T-cell (primary cell): Measurements from ENCODE around the gene MGAT5. TPM values are rescaled to one million over a fixed set of nuclear protein-coding genes. Genes with fewer than 3 reads are reported as not detected.

ENCODE experiments used
- ATAC-seq, 4 experiments: fragments of 200-7000 bp in 3 of 4; fragments of 150-1000 bp in 1 of 4; cut with Tn5 transposase; replicated peaks in 1 of 4; 1 replicate in 3 of 4; 2 replicates in 1 of 4; pipeline ENCODE4 v1.10.0; 2021; ENCODE audit warnings: moderate library complexity in 3 of 4, mild to moderate bottlenecking in 2 of 4, moderate number of reproducible peaks in 1 of 4
- CTCF ChIA-PET, 2 donors: fragments of 300-600 bp; sonication (Branson Sonifier 250); formaldehyde crosslinking; loops; one replicate each; lab custom pipeline; 2022; ENCODE audit warnings: antibody characterized with exemption in 2 of 2; lab: Charles Lee
- POLR2A ChIA-PET, 2 donors: fragments of 300-600 bp; sonication (Branson Sonifier 250); formaldehyde crosslinking; loops; one replicate each; lab custom pipeline; 2022; ENCODE audit warnings: antibody characterized with exemption in 2 of 2; lab: Charles Lee
- DNase-seq, 35 experiments: peaks; one replicate each; pipeline versions ENCODE4 v3.0.0 to v3.0.0-alpha.2; 2013 to 2023
- H3K27ac ChIP-seq: one replicate; pipeline ENCODE4 v1.5.1; 2013; ENCODE audit warnings: low read length
- H3K27me3 ChIP-seq, 2 experiments: replicated peaks in 1 of 2; 1 replicate in 1 of 2; 2 replicates in 1 of 2; pipeline versions ENCODE4 v1.6.1 to v1.7.0; 2013; ENCODE audit warnings: low read length in 1 of 2, mixed read lengths in 1 of 2; ENCODE audit not compliant: control insufficient read depth in 2 of 2, insufficient read depth in 2 of 2; ENCODE audit errors: extremely low read depth in 1 of 2
- H3K36me3 ChIP-seq, 2 donors: 1 replicate in 1 of 2; 2 replicates in 1 of 2; pipeline versions ENCODE4 v1.6.1 to v1.7.0; 2013; ENCODE audit warnings: low read length in 1 of 2; ENCODE audit not compliant: control insufficient read depth in 2 of 2, insufficient read depth in 1 of 2; ENCODE audit errors: extremely low read depth in 1 of 2
- H3K4me1 ChIP-seq, 2 experiments: 1 replicate in 1 of 2; 2 replicates in 1 of 2; pipeline versions ENCODE4 v1.6.1 to v1.7.0; 2013; ENCODE audit warnings: low read length in 2 of 2, mixed read lengths in 1 of 2; ENCODE audit not compliant: insufficient read depth in 2 of 2, control insufficient read depth in 1 of 2; ENCODE audit errors: extremely low read depth in 1 of 2
- H3K4me3 ChIP-seq, 2 donors: 1 replicate in 1 of 2; 2 replicates in 1 of 2; pipeline versions ENCODE4 v1.5.1 to v1.7.0; 2013; ENCODE audit warnings: mild to moderate bottlenecking in 2 of 2, low read length in 1 of 2, moderate library complexity in 1 of 2; ENCODE audit not compliant: control insufficient read depth in 1 of 2; ENCODE audit errors: extremely low read depth in 1 of 2
- H3K9me3 ChIP-seq: 2 replicates; pipeline ENCODE4 v1.7.0; 2013
- H3K27ac Mint-ChIP-seq, 2 donors: one replicate each; pipeline ENCODE4 v1.8.0; 2020 to 2021; ENCODE audit warnings: mild to moderate bottlenecking in 2 of 2, mixed read lengths in 2 of 2
- H3K27me3 Mint-ChIP-seq, 2 donors: one replicate each; pipeline ENCODE4 v1.8.0; 2021 to 2022; ENCODE audit warnings: mixed read lengths in 2 of 2
- H3K36me3 Mint-ChIP-seq: one replicate; pipeline ENCODE4 v1.8.0; 2021; ENCODE audit warnings: mixed read lengths
- H3K4me1 Mint-ChIP-seq, 3 donors: one replicate each; pipeline ENCODE4 v1.8.0; 2020 to 2022; ENCODE audit warnings: mixed read lengths in 3 of 3, mild to moderate bottlenecking in 1 of 3
- H3K4me3 Mint-ChIP-seq, 3 donors: one replicate each; pipeline ENCODE4 v1.8.0; 2020 to 2022; ENCODE audit warnings: mild to moderate bottlenecking in 3 of 3, mixed read lengths in 3 of 3, moderate library complexity in 3 of 3
- H3K9me3 Mint-ChIP-seq, 3 donors: one replicate each; pipeline ENCODE4 v1.8.0; 2020 to 2022; ENCODE audit warnings: mixed read lengths in 3 of 3
- WGBS: methylation state at CpG from one replicate; pipeline ENCODE4 v1.1.5; 2013; ENCODE audit warnings: missing lambda C conversion rate; ENCODE audit not compliant: insufficient coverage; 5-methylcytosine and 5-hydroxymethylcytosine counted together
- total RNA-seq, 35 experiments: library from RNA in 6 of 35; stranded (reverse) in 6 of 35; fragments of 120-200 nt in 1 of 35; gene quantifications; one replicate each; pipeline versions ENCODE4 v1.2.1 to v1.2.4 and lab custom pipeline; 2013 to 2026

Gene MGAT5
- total RNA-seq, 5 donors from 2014 or later (not counting 1 experiment from before 2014, with no cell fraction given), result 61.1 to 94.9 (median 81.8) TPM

- Mint-ChIP-seq H3K36me3 (peaks cover under 1% of the 10 kb centered on the region), H3K9me3 (no peaks in the 10 kb centered on the region), H3K4me3 (no peak overlapping the region), H3K4me1 (peaks cover 0 to 19% (median 16%) of the 10 kb centered on the region in 3 donors), H3K27ac (no peak overlapping the region), H3K27me3 (no peaks in the 10 kb centered on the region)
- POLR2A ChIA-PET, result interaction anchor here in 1 of 2 donors (0.6 kb wide), 1 partner anchor 23 kb away, joined by 3 read pairs; no protein-coding TSS in a partner anchor
- no peak overlapping the region for H3K27ac ChIP-seq
- H3K4me3 ChIP-seq, result no peak overlapping the region
- no peak for ATAC-seq
- no peaks in the 10 kb centered on the region for H3K27me3 ChIP-seq
- no peaks in the 10 kb centered on the region for H3K36me3 ChIP-seq
- H3K9me3 ChIP-seq, result no peaks in the 10 kb centered on the region
- H3K4me1 ChIP-seq, result no peaks in the 10 kb centered on the region
- CTCF ChIA-PET, result no interaction called here
- DNase-seq, result no peak
- WGBS, result 86% methylated on average over 11 of the region's 11 CpGs
These were observed 209.2 kb downstream of the MGAT5 start for GRCh38 chr2:134462791-134463698.

GRCh38 chr2:134463699-134464022, 209.8 kb downstream of the MGAT5 start:
- POLR2A ChIA-PET, result no interaction called here
- Mint-ChIP-seq H3K4me3 (no peak overlapping the region), H3K9me3 (no peaks in the 10 kb centered on the region), H3K27me3 (no peaks in the 10 kb centered on the region), H3K36me3 (no peaks in the 10 kb centered on the region), H3K4me1 (peaks cover 0 to 25% (median 22%) of the 10 kb centered on the region in 3 donors), H3K27ac (no peak overlapping the region)
- no peaks in the 10 kb centered on the region for H3K27me3 ChIP-seq
- H3K9me3 ChIP-seq, result no peaks in the 10 kb centered on the region
- no peak overlapping the region for H3K4me3 ChIP-seq
- H3K27ac ChIP-seq, result no peak overlapping the region
- no peak for DNase-seq
- no peak for ATAC-seq
- CTCF ChIA-PET, result no interaction called here
- no peaks in the 10 kb centered on the region for H3K4me1 ChIP-seq
- no peaks in the 10 kb centered on the region for H3K36me3 ChIP-seq
- WGBS, result 89% methylated on average over 7 of the region's 7 CpGs

- ChIA-PET CTCF (interaction anchor here in 1 of 2 donors (0.5 to 0.6 kb wide), 2 partner anchors 25 to 33 kb away, joined by 3 to 6 read pairs; no protein-coding TSS in a partner anchor), POLR2A (no interaction called here)
These were observed 211.6 kb downstream of the MGAT5 start for GRCh38 chr2:134465228-134466105.

GRCh38 chr2:134466141-134466540, 212.3 kb downstream of the MGAT5 start:
- ATAC-seq (peak in 1 of 4 experiments; percentile 35), DNase-seq (peak in 13 of 35 experiments; percentile 5 to 57 (median 22))
- Histone ChIP-seq H3K27ac (no peak overlapping the region), H3K27me3 (peaks cover 0 to 6% of the 10 kb centered on the region in 2 experiments), H3K9me3 (no peaks in the 10 kb centered on the region), H3K4me1 (no peaks in the 10 kb centered on the region), H3K36me3 (no peaks in the 10 kb centered on the region), H3K4me3 (no peak overlapping the region)
- ChIA-PET CTCF (interaction anchor here in 1 of 2 donors (0.6 kb wide), 1 partner anchor 701 kb away, joined by 3 read pairs; no protein-coding TSS in a partner anchor), POLR2A (no interaction called here)
- Mint-ChIP-seq H3K27ac (peak overlapping the region in 1 of 2 donors; percentile 63), H3K36me3 (no peaks in the 10 kb centered on the region), H3K27me3 (no peaks in the 10 kb centered on the region), H3K4me1 (peaks cover 0 to 34% (median 23%) of the 10 kb centered on the region in 3 donors), H3K4me3 (no peak overlapping the region), H3K9me3 (no peaks in the 10 kb centered on the region)
- WGBS, result 50% methylated on average over 1 of the region's 3 CpGs

More at GRCh38 chr2:134465228-134466105, 211.6 kb downstream of the MGAT5 start:
- H3K36me3 ChIP-seq, result no peaks in the 10 kb centered on the region
- no peaks in the 10 kb centered on the region for H3K4me1 ChIP-seq
- no peaks in the 10 kb centered on the region for H3K9me3 Mint-ChIP-seq
- no peak overlapping the region for H3K27ac Mint-ChIP-seq
- 88% methylated on average over 4 of the region's 6 CpGs for WGBS
- H3K4me1 Mint-ChIP-seq, result peaks cover 0 to 32% (median 27%) of the 10 kb centered on the region in 3 donors
- no peaks in the 10 kb centered on the region for H3K36me3 Mint-ChIP-seq
- H3K9me3 ChIP-seq, result no peaks in the 10 kb centered on the region
- no peaks in the 10 kb centered on the region for H3K27me3 Mint-ChIP-seq
- no peak for ATAC-seq
- H3K27ac ChIP-seq, result no peak overlapping the region
- no peak overlapping the region for H3K4me3 Mint-ChIP-seq
- DNase-seq, result no peak
- peaks cover 0 to 6% of the 10 kb centered on the region in 2 experiments for H3K27me3 ChIP-seq
- no peak overlapping the region for H3K4me3 ChIP-seq

GRCh38 chr2:134468164-134468563, 214.3 kb downstream of the MGAT5 start:
- Mint-ChIP-seq H3K9me3 (peaks cover 4 to 13% (median 12%) of the 10 kb centered on the region in 3 donors), H3K4me1 (peaks cover 0 to 34% (median 22%) of the 10 kb centered on the region in 3 donors), H3K27me3 (no peaks in the 10 kb centered on the region), H3K4me3 (peak overlapping the region in 2 of 3 donors; percentile 37 to 59), H3K36me3 (no peaks in the 10 kb centered on the region), H3K27ac (peak overlapping the region in 1 of 2 donors; percentile 94)
- Histone ChIP-seq H3K27me3 (peaks cover 0 to 6% of the 10 kb centered on the region in 2 experiments), H3K9me3 (no peaks in the 10 kb centered on the region), H3K27ac (no peak overlapping the region), H3K4me3 (no peak overlapping the region), H3K36me3 (no peaks in the 10 kb centered on the region), H3K4me1 (no peaks in the 10 kb centered on the region)
- DNase-seq (peak in 1 of 35 experiments; percentile 7), ATAC-seq (peak in 1 of 4 experiments; percentile 84)
- POLR2A ChIA-PET, result no interaction called here
- CTCF ChIA-PET, result interaction anchor here in 1 of 2 donors (0.7 kb wide), 1 partner anchor 629 kb away, joined by 3 read pairs; no protein-coding TSS in a partner anchor
- no CpG with 5 or more reads among the region's 2 CpGs for WGBS

GRCh38 chr2:134468776-134469175, 214.9 kb downstream of the MGAT5 start:
- ATAC-seq, result peak in 1 of 4 experiments; percentile 26
- H3K27me3 ChIP-seq, result peaks cover 0 to 6% of the 10 kb centered on the region in 2 experiments
- H3K4me3 ChIP-seq, result no peak overlapping the region
- DNase-seq, result no peak
- no peaks in the 10 kb centered on the region for H3K36me3 ChIP-seq
- no peaks in the 10 kb centered on the region for H3K4me1 ChIP-seq
- H3K27me3 Mint-ChIP-seq, result no peaks in the 10 kb centered on the region
- H3K27ac ChIP-seq, result no peak overlapping the region
- H3K36me3 Mint-ChIP-seq, result no peaks in the 10 kb centered on the region
- peaks cover 4 to 18% (median 18%) of the 10 kb centered on the region in 3 donors for H3K9me3 Mint-ChIP-seq
- H3K27ac Mint-ChIP-seq, result peak overlapping the region in 1 of 2 donors; percentile 94
- WGBS, result 84% methylated on average over 9 of the region's 12 CpGs
- no peaks in the 10 kb centered on the region for H3K9me3 ChIP-seq
- peak overlapping the region in 1 of 3 donors; percentile 59 for H3K4me3 Mint-ChIP-seq
- CTCF ChIA-PET, result interaction anchor here in 1 of 2 donors (0.8 kb wide), 1 partner anchor 429 kb away, joined by 3 read pairs; no protein-coding TSS in a partner anchor
- POLR2A ChIA-PET, result no interaction called here
- peaks cover 0 to 34% (median 22%) of the 10 kb centered on the region in 3 donors for H3K4me1 Mint-ChIP-seq
